Subcutaneous preadipocyte (primary cell): ENCODE data around the gene SLC6A19. TPM values are rescaled to one million over a fixed set of nuclear protein-coding genes. Genes with fewer than 3 reads are reported as not detected.

Source experiments
- total RNA-seq: library from RNA; depleted of rRNA; stranded (reverse); fragments of >200 nt; gene quantifications from 2 replicates; pipeline ENCODE4 v1.2.3, GENCODE V29; 2012

Gene SLC6A19
- total RNA-seq, result not detected in 2 replicates

DNA sequence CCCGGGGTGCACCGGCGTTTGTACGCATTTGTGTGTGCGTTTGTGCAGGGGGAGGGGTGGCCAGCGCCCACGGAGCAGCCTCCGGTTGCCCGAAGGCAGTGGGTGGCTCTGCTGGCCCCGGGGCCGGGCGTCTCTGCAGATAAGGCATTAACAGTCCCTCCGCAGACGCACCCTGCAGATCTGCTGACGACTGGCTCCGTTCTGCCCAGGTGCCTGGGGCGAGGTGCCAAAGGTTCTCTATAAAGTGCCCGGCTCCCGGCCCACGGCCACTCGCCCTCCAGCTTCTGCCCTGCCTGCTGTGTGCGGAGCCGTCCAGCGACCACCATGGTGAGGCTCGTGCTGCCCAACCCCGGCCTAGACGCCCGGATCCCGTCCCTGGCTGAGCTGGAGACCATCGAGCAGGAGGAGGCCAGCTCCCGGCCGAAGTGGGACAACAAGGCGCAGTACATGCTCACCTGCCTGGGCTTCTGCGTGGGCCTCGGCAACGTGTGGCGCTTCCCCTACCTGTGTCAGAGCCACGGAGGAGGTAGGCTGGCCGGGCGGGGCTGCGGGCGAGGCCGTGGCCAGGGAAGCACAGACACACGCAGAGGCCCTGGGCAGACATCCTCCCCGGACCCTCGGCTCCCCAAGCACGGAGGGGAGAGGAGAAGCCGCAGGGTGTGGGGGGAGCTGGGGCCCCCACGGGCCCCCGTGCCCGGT, at the start of gene SLC6A19:
TSS of gene SLC6A19 (plus strand) at position 269 of the 699 bp plus-strand sequence. CDS start at position 325, 56 bp downstream.

DNA sequence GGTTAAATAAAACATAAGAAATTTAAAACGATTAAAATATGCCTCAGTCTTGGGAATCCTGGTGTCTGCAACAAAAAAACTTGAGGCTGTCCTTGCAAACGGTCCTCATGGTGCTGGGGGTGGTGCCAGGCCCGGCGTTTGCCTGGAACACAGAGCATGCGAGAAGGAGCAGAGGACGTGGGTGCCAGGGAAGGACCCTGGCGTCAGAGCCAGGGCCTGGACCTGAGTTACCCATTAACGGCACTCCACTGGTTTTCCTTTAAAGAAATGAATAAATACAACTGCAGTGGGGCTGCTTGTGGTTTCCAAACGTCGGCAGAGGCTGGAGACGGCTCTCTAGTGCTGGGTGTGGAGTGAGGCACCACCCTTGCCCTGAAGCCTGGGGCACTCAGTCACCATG, 23.7 kb downstream of the SLC6A19 start, which contains the start of gene SLC6A18:
TSS of gene SLC6A18 (plus strand) at position 301 of the 400 bp plus-strand sequence. CDS start at position 398, 97 bp downstream.

Other genes starting within 250 kb of the SLC6A19 start
- 0.20 and 0.73 TPM in 2 replicates for gene NKD2, start 192.8 kb upstream of the SLC6A19 start, total RNA-seq
- gene SLC12A7, start 89.5 kb upstream of the SLC6A19 start, total RNA-seq, result 7.0 and 11.8 TPM in 2 replicates
- gene SLC6A18, start 23.8 kb downstream of the SLC6A19 start, total RNA-seq, result not detected in 2 replicates
- not detected in 2 replicates for gene TERT, start 93.5 kb downstream of the SLC6A19 start, total RNA-seq
- 141 and 179 TPM in 2 replicates for gene CLPTM1L, start 143.5 kb downstream of the SLC6A19 start, total RNA-seq
- under 0.01 TPM in 1 of 2 replicates, not detected in the other for gene SLC6A3, start 243.8 kb downstream of the SLC6A19 start, total RNA-seq